ENCODE results near the gene TIMM22.
"Not testable (repeated sequence)": the region's sequence is repeated elsewhere in the genome, so short reads cannot be mapped to it uniquely, and the experiment has no call there.

The TIMM22 gene

GRCh38 chr17:996554-997344 is at the start of gene TIMM22:
Gene TIMM22 (plus strand): TSS chr17:997129. CDS start chr17:997143, 14 bp downstream.
- no peak for FAIRE-seq

GRCh38 chr17:948284-948852 is 48.6 kb upstream of the TIMM22 start:
- no peak for FAIRE-seq

- no peak for FAIRE-seq
Measured at GRCh38 chr17:949623-950303, 47.2 kb upstream of the TIMM22 start.

GRCh38 chr17:951325-952132 is 45.4 kb upstream of the TIMM22 start:
- FAIRE-seq, result no peak

- FAIRE-seq, result not testable (repeated sequence)
Measured at GRCh38 chr17:952592-952991, 44.3 kb upstream of the TIMM22 start.

GRCh38 chr17:953767-954166 is 43.2 kb upstream of the TIMM22 start:
- FAIRE-seq, result no peak

- no peak for FAIRE-seq
Measured at GRCh38 chr17:954431-955164, 42.3 kb upstream of the TIMM22 start.

- FAIRE-seq, result no peak
Measured at GRCh38 chr17:956905-957304, 40.0 kb upstream of the TIMM22 start.

GRCh38 chr17:957856-958421 is 39.0 kb upstream of the TIMM22 start:
- FAIRE-seq, result no peak

- no peak for FAIRE-seq
Measured at GRCh38 chr17:958712-959451, 38.0 kb upstream of the TIMM22 start.

GRCh38 chr17:962166-962565 is 34.8 kb upstream of the TIMM22 start:
- no peak for FAIRE-seq

- FAIRE-seq, result no peak
Measured at GRCh38 chr17:962670-963069, 34.3 kb upstream of the TIMM22 start.

- no peak for FAIRE-seq
Measured at GRCh38 chr17:964876-965275, 32.1 kb upstream of the TIMM22 start.

GRCh38 chr17:965311-965989 is 31.5 kb upstream of the TIMM22 start:
- FAIRE-seq, result no peak

- no peak for FAIRE-seq
Measured at GRCh38 chr17:967122-967521, 29.8 kb upstream of the TIMM22 start.

- FAIRE-seq, result no peak
Measured at GRCh38 chr17:968812-969730, 27.9 kb upstream of the TIMM22 start.

- FAIRE-seq, result no peak
Measured at GRCh38 chr17:969811-970355, 27.0 kb upstream of the TIMM22 start.

GRCh38 chr17:970364-970763 is 26.6 kb upstream of the TIMM22 start:
- no peak for FAIRE-seq

GRCh38 chr17:971861-972260 is 25.1 kb upstream of the TIMM22 start:
- FAIRE-seq, result not testable (repeated sequence)
